ENCODE measurements around the gene ALG1. TPM values are rescaled to one million over a fixed set of nuclear protein-coding genes. Genes with fewer than 3 reads are reported as not detected.
A peak's percentile ranks its signal among the peaks of the same experiment; 100 is the strongest.
"Not testable (repeated sequence)": the region's sequence is repeated elsewhere in the genome, so short reads cannot be mapped to it uniquely, and the experiment has no call there.

Gene ALG1
- total and polyA plus RNA-seq, 2 of the 13 experiments (the other 11 are each of a cell fraction or from before 2014, with no cell fraction given), result 43.3 to 75.6 TPM

GRCh38 chr16:5097470-5098220, 26.0 kb downstream of the ALG1 start, which contains the start of gene EEF2KMT:
Gene EEF2KMT (minus strand): TSS chr16:5097795. CDS start chr16:5097739, 56 bp downstream.
- POLR2A ChIA-PET, result interaction anchor here (0.6 to 2.6 kb wide), 21 partner anchors 8 to 481 kb away, joined by 3 to 26 read pairs (median 5); partner anchors contain the start of genes ALG1, ANKS3, DNAAF8 and NAGPA
- H2AFZ ChIP-seq (ENCODE audit: low read length); CTCF ChIA-PET (ENCODE audit: low intra/inter-chr PET ratio, low total read pairs); H3K27me3 ChIP-seq (ENCODE audit: control insufficient read depth in 1 of 2, insufficient read depth in 2 of 2, low read length in 2 of 2); in situ Hi-C loops (cut with HindIII; ENCODE audit: extremely low pct_ligation_motif_present, low pct_unique_long_range_greater_than_20kb); H4K20me1 ChIP-seq (ENCODE audit: insufficient read depth, low read length); BruUV-seq (replicated peaks); H3K36me3 ChIP-seq (replicated peaks in 1 of 2; ENCODE audit: control insufficient read depth in 1 of 2, insufficient read depth in 2 of 2, low read length in 2 of 2); H3K79me2 ChIP-seq (ENCODE audit: insufficient read depth, low read length); H3K9me3 ChIP-seq (ENCODE audit: low read length): not testable (repeated sequence)
- Histone ChIP-seq H3K4me2 (ENCODE audit: low read depth, low read length) (peak within 1 kb of the TSS; percentile 84), H3K27ac (ENCODE audit: extremely low read length, insufficient read depth, low read length) (peak within 1 kb of the TSS; percentile 65), H3K9ac (ENCODE audit: insufficient read depth, low read depth, low read length) (peak within 1 kb of the TSS; percentile 85), H3K4me3 (replicated peaks in 1 of 3; ENCODE audit: insufficient read depth in 1 of 3, low read depth in 2 of 3, low read length in 3 of 3) (peak within 1 kb of the TSS; percentile 68 to 89 (median 84)), H3K4me1 (ENCODE audit: insufficient read depth, low read length) (peaks cover 31% of the 10 kb centered on the region)
- 1% methylated on average over 27 of the region's 67 CpGs for WGBS (ENCODE audit: low lambda C conversion rate)
- DNase-seq (ENCODE audit: low spot score) (peak; percentile 100), ATAC-seq (peak; percentile 99), FAIRE-seq (peak; percentile 66)
- intact Hi-C loops (cut with micrococcal nuclease; ENCODE audit: unreplicated experiment), result loop anchor here (1.0 to 5.0 kb wide), 3 partner anchors 47 to 140 kb away; partner anchors contain the start of gene SEC14L5
- TF ChIP-seq NFYB (CRISPR knock-in tag; IDR thresholded peaks at IDR 0.05) (peak; percentile 74), PHF5A (CRISPR knock-in tag; IDR thresholded peaks at IDR 0.05; ENCODE audit: low read depth, unreplicated experiment) (peak; percentile 50), ASH2L (IDR thresholded peaks at IDR 0.05; ENCODE audit: insufficient read length, low read depth, low read length) (peak; percentile 22), ZNF230 (CRISPR knock-in tag; IDR thresholded peaks at IDR 0.05) (peak; percentile 67; the same call in 1 of the 2 replicates), ZNF609 (CRISPR knock-in tag; IDR thresholded peaks at IDR 0.05; ENCODE audit: borderline replicate concordance) (peak; percentile 75), ZNF143 (CRISPR knock-in tag; IDR thresholded peaks at IDR 0.05) (peak; percentile 54), TEAD2 (CRISPR knock-in tag; IDR thresholded peaks at IDR 0.05) (peak; percentile 86), ZSCAN21 (CRISPR knock-in tag; IDR thresholded peaks at IDR 0.05; ENCODE audit: borderline replicate concordance) (peak; percentile 74; the same call in 1 of the 2 replicates)
- TF ChIP-seq, protein P1, sequence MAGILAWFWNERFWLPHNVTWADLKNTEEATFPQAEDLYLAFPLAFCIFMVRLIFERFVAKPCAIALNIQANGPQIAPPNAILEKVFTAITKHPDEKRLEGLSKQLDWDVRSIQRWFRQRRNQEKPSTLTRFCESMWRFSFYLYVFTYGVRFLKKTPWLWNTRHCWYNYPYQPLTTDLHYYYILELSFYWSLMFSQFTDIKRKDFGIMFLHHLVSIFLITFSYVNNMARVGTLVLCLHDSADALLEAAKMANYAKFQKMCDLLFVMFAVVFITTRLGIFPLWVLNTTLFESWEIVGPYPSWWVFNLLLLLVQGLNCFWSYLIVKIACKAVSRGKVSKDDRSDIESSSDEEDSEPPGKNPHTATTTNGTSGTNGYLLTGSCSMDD (CRISPR knock-in tag; IDR thresholded peaks at IDR 0.05), result peak; percentile 28
- TF ChIP-seq, protein P2, sequence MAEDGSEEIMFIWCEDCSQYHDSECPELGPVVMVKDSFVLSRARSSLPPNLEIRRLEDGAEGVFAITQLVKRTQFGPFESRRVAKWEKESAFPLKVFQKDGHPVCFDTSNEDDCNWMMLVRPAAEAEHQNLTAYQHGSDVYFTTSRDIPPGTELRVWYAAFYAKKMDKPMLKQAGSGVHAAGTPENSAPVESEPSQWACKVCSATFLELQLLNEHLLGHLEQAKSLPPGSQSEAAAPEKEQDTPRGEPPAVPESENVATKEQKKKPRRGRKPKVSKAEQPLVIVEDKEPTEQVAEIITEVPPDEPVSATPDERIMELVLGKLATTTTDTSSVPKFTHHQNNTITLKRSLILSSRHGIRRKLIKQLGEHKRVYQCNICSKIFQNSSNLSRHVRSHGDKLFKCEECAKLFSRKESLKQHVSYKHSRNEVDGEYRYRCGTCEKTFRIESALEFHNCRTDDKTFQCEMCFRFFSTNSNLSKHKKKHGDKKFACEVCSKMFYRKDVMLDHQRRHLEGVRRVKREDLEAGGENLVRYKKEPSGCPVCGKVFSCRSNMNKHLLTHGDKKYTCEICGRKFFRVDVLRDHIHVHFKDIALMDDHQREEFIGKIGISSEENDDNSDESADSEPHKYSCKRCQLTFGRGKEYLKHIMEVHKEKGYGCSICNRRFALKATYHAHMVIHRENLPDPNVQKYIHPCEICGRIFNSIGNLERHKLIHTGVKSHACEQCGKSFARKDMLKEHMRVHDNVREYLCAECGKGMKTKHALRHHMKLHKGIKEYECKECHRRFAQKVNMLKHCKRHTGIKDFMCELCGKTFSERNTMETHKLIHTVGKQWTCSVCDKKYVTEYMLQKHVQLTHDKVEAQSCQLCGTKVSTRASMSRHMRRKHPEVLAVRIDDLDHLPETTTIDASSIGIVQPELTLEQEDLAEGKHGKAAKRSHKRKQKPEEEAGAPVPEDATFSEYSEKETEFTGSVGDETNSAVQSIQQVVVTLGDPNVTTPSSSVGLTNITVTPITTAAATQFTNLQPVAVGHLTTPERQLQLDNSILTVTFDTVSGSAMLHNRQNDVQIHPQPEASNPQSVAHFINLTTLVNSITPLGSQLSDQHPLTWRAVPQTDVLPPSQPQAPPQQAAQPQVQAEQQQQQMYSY (CRISPR knock-in tag; IDR thresholded peaks at IDR 0.05), result 0 out of 2 replicates have a peak, but pooled peaks have one; percentile 50
- TF ChIP-seq, protein P3, sequence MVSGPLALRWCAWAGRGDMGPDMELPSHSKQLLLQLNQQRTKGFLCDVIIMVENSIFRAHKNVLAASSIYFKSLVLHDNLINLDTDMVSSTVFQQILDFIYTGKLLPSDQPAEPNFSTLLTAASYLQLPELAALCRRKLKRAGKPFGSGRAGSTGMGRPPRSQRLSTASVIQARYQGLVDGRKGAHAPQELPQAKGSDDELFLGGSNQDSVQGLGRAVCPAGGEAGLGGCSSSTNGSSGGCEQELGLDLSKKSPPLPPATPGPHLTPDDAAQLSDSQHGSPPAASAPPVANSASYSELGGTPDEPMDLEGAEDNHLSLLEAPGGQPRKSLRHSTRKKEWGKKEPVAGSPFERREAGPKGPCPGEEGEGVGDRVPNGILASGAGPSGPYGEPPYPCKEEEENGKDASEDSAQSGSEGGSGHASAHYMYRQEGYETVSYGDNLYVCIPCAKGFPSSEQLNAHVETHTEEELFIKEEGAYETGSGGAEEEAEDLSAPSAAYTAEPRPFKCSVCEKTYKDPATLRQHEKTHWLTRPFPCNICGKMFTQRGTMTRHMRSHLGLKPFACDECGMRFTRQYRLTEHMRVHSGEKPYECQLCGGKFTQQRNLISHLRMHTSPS (CRISPR knock-in tag; IDR thresholded peaks at IDR 0.05; ENCODE audit: low read depth), result peak; percentile 20; the same call in 1 of the 2 replicates
